ENCODE data around the gene SPECC1.

The SPECC1 gene

GRCh38 chr17:20273741-20274500, 264.8 kb downstream of the SPECC1 start:
- no peak for DNase-seq (ENCODE audit: low spot score)

- DNase-seq (ENCODE audit: low spot score): no peak
These were observed 266.5 kb downstream of the SPECC1 start for GRCh38 chr17:20275653-20276052.

GRCh38 chr17:20276421-20276820, 267.3 kb downstream of the SPECC1 start:
- no peak for DNase-seq (ENCODE audit: low spot score)

GRCh38 chr17:20278805-20279204, 269.6 kb downstream of the SPECC1 start:
- DNase-seq (ENCODE audit: low spot score): no peak

GRCh38 chr17:20279631-20280030, 270.5 kb downstream of the SPECC1 start:
- DNase-seq (ENCODE audit: low spot score): no peak

- no peak for DNase-seq (ENCODE audit: low spot score)
These were observed 270.9 kb downstream of the SPECC1 start for GRCh38 chr17:20280051-20280450.

GRCh38 chr17:20280851-20281250, 271.7 kb downstream of the SPECC1 start:
- DNase-seq (ENCODE audit: low spot score): no peak

- DNase-seq (ENCODE audit: low spot score): no peak
These were observed 272.7 kb downstream of the SPECC1 start for GRCh38 chr17:20281860-20282259.

GRCh38 chr17:20282526-20283308, 273.6 kb downstream of the SPECC1 start:
- DNase-seq (ENCODE audit: low spot score): no peak

- DNase-seq (ENCODE audit: low spot score): no peak
These were observed 274.9 kb downstream of the SPECC1 start for GRCh38 chr17:20284022-20284421.

- DNase-seq (ENCODE audit: low spot score): no peak
These were observed 275.6 kb downstream of the SPECC1 start for GRCh38 chr17:20284570-20285295.

- no peak for DNase-seq (ENCODE audit: low spot score)
These were observed 280.8 kb downstream of the SPECC1 start for GRCh38 chr17:20289984-20290383.

GRCh38 chr17:20291853-20292252, 282.7 kb downstream of the SPECC1 start:
- DNase-seq (ENCODE audit: low spot score): no peak

GRCh38 chr17:20293501-20293900, 284.3 kb downstream of the SPECC1 start:
- DNase-seq (ENCODE audit: low spot score): no peak

- no peak for DNase-seq (ENCODE audit: low spot score)
These were observed 285.0 kb downstream of the SPECC1 start for GRCh38 chr17:20294120-20294519.

GRCh38 chr17:20299013-20299412, 289.9 kb downstream of the SPECC1 start:
- DNase-seq (ENCODE audit: low spot score): no peak

- no peak for DNase-seq (ENCODE audit: low spot score)
These were observed 291.3 kb downstream of the SPECC1 start for GRCh38 chr17:20300436-20300934.

GRCh38 chr17:20302246-20302917, 293.2 kb downstream of the SPECC1 start:
- no peak for DNase-seq (ENCODE audit: low spot score)

GRCh38 chr17:20304961-20305360, 295.8 kb downstream of the SPECC1 start:
- no peak for DNase-seq (ENCODE audit: low spot score)

GRCh38 chr17:20306924-20307323, 297.8 kb downstream of the SPECC1 start:
- no peak for DNase-seq (ENCODE audit: low spot score)

GRCh38 chr17:20307326-20307910, 298.3 kb downstream of the SPECC1 start:
- no peak for DNase-seq (ENCODE audit: low spot score)

- DNase-seq (ENCODE audit: low spot score): no peak
These were observed 301.3 kb downstream of the SPECC1 start for GRCh38 chr17:20310481-20310880.
